Ishikawa (cell line): ENCODE data around the gene SDK1.

Source experiments
- EGR1 ChIP-seq: IDR thresholded peaks from 2 replicates; pipeline ENCODE4 v1.6.1; 2012
- EP300 ChIP-seq: IDR thresholded peaks from 2 replicates; pipeline ENCODE4 v1.6.1; 2012; ENCODE audit warnings: borderline replicate concordance
- FOXM1 ChIP-seq: IDR thresholded peaks from 2 replicates; pipeline ENCODE4 v1.6.1; 2012; ENCODE audit warnings: low read depth, borderline replicate concordance
- YY1 ChIP-seq: IDR thresholded peaks from 2 replicates; pipeline ENCODE4 v1.6.1; 2012; ENCODE audit warnings: low read depth
- TF ChIP-seq, protein P1 (sequence below): IDR thresholded peaks from 2 replicates; pipeline ENCODE4 v1.6.1; 2012; ENCODE audit warnings: low read depth, mild to moderate bottlenecking

DNA sequence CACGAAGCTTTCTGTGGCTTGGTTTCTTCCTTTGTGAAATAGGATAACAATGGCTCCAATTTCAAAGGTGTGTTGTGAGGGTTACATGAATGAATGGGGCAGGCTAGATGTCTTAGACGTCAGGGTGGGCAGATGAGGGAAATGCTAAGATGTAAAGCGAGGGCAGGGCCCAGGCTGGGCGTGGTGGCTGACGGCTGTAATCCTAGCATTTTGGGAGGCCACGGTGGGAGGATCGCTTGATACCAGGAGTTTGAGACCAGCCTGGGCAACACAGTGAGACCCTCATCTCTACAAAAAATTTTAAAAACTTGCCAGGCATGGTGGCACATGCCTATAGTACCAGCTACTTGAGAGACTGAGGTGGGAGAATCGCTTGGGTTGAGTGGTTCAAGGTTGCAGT is 773.4 kb downstream of the SDK1 start:
- TF ChIP-seq, protein P1, sequence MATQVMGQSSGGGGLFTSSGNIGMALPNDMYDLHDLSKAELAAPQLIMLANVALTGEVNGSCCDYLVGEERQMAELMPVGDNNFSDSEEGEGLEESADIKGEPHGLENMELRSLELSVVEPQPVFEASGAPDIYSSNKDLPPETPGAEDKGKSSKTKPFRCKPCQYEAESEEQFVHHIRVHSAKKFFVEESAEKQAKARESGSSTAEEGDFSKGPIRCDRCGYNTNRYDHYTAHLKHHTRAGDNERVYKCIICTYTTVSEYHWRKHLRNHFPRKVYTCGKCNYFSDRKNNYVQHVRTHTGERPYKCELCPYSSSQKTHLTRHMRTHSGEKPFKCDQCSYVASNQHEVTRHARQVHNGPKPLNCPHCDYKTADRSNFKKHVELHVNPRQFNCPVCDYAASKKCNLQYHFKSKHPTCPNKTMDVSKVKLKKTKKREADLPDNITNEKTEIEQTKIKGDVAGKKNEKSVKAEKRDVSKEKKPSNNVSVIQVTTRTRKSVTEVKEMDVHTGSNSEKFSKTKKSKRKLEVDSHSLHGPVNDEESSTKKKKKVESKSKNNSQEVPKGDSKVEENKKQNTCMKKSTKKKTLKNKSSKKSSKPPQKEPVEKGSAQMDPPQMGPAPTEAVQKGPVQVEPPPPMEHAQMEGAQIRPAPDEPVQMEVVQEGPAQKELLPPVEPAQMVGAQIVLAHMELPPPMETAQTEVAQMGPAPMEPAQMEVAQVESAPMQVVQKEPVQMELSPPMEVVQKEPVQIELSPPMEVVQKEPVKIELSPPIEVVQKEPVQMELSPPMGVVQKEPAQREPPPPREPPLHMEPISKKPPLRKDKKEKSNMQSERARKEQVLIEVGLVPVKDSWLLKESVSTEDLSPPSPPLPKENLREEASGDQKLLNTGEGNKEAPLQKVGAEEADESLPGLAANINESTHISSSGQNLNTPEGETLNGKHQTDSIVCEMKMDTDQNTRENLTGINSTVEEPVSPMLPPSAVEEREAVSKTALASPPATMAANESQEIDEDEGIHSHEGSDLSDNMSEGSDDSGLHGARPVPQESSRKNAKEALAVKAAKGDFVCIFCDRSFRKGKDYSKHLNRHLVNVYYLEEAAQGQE = no peak
- TF ChIP-seq YY1 (no peak), FOXM1 (no peak), EP300 (no peak), EGR1 (no peak)
